Tibial nerve (tissue), 4 donors: Measurements from ENCODE around the gene ATP2A1.

ENCODE experiments used
- EP300 ChIP-seq, 2 donors: sonication (generic); formaldehyde crosslinking; IDR thresholded peaks; one replicate each; pipeline ENCODE4 v1.6.1; 2017; ENCODE audit warnings: antibody characterized with exemption in 2 of 2, mild to moderate bottlenecking in 1 of 2
- POLR2A ChIP-seq, 2 donors: fragments of 450-650 bp; IDR thresholded peaks; one replicate each; pipeline ENCODE4 v1.6.1; 2017; ENCODE audit warnings: antibody characterized with exemption in 2 of 2, mild to moderate bottlenecking in 2 of 2, moderate library complexity in 2 of 2
- TF ChIP-seq, protein P1 (sequence below), 5 experiments: fragments of 200-600 bp in 3 of 5; fragments of 450-650 bp in 2 of 5; sonication (generic) in 3 of 5; IDR thresholded peaks; one replicate each; pipeline ENCODE4 v1.5.1; 2016 to 2019; ENCODE audit warnings: antibody characterized with exemption in 5 of 5, mild to moderate bottlenecking in 3 of 5, moderate library complexity in 2 of 5

DNA sequence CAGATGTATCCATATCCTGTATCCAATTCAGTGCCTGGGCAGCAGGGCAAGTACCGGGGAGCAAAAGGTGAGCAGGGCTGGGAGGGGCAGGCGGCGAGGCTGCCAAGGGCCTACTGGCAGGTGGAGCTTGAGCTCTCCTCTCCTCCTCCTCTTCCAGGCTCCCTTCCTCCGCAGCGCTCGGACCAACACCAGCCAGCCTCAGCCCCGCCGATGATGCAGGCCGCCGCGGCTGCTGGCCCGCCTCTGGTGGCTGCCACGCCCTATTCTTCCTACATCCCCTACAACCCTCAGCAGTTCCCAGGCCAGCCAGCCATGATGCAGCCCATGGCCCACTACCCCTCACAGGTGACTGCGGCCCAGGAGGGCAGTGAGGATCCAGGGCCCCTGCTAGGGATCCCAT lies 43.9 kb upstream of the ATP2A1 start:
- TF ChIP-seq, protein P1, sequence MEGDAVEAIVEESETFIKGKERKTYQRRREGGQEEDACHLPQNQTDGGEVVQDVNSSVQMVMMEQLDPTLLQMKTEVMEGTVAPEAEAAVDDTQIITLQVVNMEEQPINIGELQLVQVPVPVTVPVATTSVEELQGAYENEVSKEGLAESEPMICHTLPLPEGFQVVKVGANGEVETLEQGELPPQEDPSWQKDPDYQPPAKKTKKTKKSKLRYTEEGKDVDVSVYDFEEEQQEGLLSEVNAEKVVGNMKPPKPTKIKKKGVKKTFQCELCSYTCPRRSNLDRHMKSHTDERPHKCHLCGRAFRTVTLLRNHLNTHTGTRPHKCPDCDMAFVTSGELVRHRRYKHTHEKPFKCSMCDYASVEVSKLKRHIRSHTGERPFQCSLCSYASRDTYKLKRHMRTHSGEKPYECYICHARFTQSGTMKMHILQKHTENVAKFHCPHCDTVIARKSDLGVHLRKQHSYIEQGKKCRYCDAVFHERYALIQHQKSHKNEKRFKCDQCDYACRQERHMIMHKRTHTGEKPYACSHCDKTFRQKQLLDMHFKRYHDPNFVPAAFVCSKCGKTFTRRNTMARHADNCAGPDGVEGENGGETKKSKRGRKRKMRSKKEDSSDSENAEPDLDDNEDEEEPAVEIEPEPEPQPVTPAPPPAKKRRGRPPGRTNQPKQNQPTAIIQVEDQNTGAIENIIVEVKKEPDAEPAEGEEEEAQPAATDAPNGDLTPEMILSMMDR (IDR thresholded peaks at IDR 0.05): no peak
- no peak for TF ChIP-seq POLR2A (IDR thresholded peaks at IDR 0.05)
- no peak for TF ChIP-seq EP300 (IDR thresholded peaks at IDR 0.05)
